IPS DF 4.7 (cell line): ENCODE data around the gene RAD51AP1.
"Not testable (repeated sequence)": the region's sequence is repeated elsewhere in the genome, so short reads cannot be mapped to it uniquely, and the experiment has no call there.

Experiments
- DNase-seq: peaks from one replicate; pipeline ENCODE4 v3.0.0-alpha.2; 2013; ENCODE audit warnings: low spot score; ENCODE audit errors: extremely low read depth

RAD51AP1 gene, protein sequence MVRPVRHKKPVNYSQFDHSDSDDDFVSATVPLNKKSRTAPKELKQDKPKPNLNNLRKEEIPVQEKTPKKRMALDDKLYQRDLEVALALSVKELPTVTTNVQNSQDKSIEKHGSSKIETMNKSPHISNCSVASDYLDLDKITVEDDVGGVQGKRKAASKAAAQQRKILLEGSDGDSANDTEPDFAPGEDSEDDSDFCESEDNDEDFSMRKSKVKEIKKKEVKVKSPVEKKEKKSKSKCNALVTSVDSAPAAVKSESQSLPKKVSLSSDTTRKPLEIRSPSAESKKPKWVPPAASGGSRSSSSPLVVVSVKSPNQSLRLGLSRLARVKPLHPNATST

DNA sequence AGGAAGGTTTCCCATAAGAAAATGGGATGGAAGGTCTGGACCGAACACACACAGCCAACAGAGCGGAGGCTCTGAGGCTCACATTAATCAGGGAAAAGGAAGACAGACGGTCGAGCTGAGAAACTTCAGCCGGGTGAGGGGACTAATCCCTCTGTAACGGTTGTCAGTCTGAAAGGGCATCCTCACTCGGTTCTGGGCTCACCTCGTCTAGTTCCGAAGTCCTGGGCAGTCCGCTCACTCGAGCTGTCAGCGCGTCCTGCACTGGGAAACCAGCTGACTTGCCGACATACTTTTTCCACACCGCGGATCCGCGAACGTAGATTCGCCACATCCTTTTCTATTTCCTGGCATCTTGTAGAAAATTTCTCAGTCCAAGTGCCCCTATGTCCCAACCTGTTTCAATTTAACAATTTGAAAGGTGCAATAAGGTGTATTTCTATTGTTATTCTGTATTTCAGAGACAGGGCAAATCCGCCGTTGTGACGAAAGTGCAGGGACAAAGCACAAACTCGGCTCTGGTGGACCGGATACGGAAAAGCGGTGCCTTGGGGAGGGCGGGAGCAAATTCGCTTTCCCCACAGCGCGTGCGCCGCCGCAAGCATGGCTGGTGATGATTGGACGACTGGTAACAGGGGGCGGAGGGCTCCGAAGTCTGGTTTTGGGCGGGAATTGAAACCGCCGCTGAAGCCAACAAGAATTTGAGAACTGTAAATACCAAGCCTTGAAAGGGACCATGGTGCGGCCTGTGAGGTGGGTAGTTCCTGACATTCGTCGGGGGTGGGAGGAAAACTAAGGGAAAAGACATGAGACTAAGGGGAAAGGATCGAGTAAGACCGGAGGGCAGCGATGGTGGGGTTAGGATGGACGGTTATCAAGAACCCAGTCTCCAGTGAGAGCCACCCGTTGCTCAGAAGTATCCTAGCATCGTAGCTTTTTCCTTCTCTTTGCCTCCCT is at the start of gene RAD51AP1:
Gene RAD51AP1, plus strand, starts transcription at position 684 of the 954 bp plus-strand sequence. Its CDS starts 50 bp downstream, at position 734.
- DNase-seq = peak; percentile 96

DNA sequence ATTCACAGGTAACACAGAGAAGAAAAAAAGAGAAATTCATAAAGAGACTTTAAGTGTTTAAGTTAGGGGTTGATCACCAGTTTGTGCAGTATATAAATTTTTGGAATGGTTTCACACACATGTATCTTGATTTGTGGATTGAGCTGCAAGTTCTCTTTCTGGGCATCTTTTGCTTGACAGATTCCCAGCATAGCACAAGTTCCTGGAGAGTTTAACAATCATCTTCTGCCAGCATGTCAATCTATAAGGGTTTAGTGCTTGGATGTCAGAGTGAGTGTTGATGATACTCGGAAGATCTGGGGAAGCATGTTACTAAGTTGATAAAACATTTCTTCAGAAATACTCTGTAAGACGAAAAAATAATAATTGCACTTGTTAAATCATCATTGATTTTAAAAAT is 49.1 kb upstream of the RAD51AP1 start:
- no peak for DNase-seq

DNA sequence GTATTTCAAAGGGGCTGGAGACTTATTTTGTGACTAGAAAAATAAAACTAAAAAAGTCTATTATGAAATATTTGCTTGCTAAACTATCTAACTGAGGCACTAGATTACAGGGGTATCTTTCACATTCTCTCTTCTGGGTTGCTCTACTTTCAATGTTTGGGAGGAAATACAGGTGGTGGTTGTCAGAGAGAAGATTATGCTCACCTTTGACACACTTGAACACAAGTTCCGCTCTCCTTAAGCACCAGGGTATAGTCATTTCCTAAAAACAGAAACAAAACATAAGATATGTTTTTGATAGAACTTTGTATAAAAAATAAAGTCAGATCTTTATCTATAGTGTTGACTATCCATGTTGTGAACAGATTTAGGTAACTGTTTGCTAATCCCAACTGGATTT is 47.7 kb upstream of the RAD51AP1 start:
- DNase-seq = no peak

DNA sequence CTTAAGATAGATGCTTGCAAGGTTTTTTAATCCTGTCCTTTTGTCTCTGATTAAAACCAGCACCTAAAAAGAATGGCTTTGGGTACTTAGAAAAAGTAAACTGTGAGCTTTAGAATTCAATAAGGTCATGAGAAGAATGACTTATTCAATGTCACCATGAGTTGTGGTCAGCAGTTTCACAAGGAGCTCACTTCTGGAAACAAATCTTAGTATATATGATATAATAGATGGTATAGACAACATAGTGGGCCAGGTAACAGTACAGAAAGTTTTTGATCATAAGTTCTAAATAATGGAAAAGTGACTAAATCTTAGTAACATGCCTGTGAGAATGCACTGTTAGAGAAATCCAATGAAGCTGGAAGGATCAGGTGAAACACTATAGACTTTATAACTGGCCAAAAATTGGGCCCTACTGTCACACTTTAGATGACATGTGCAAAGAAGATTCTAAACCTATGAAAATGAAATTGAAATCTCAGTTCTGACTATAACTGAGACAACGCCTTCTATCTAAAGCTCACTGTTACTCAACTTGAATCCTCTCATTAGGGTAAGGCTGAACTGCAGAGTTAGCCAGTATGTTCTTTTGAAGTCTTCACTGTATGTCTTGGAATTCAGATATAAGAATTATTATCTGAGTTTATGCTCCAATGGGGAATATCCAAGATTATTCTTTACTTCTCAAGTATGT is 42.4 kb upstream of the RAD51AP1 start:
- no peak for DNase-seq

DNA sequence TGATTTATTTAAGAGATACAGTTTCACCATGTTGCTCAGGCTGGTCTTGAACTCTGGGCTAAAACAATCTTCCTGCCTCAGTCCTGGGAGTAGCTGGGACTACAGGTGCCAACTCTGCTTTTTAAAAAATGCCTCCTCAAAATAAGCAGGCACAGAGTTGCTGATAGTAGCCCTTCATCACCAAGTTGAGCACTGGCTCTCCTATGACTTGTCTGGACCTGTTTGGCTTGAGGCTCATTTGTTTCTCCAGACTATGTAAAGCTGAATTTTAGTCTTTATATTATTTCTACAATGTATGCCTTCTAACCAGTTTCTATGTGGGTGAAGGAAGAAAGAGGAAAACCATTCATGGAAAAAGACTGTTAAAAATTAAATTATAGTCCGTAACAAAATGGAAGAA is 39.5 kb upstream of the RAD51AP1 start:
- DNase-seq = no peak

DNA sequence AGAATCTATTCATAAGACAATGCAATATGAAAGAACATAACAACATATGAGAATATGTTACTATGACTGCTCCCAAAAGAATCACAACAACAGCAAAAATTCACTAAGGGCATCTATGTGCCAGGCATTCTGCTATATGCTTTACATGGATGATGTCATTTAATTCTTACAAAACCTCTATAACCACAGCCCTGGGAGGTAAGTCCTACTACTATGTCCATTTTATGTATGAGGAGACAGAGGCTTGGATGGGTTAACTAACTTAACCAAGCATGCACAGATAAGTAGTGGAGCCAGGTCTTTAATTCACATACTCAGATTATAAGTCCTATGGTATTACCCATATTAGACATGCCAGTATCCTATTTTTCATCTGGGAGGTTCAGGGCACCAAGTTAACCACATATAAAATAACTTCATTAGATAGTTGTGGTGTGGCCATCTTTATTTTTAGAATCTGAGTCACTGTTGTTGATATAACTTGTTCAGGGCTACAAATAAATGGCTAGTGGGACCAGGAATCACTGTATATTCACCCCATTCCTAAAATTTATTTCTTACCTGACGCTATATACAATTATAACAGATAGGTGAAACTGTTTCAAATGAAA is 33.2 kb upstream of the RAD51AP1 start:
- DNase-seq = no peak

DNA sequence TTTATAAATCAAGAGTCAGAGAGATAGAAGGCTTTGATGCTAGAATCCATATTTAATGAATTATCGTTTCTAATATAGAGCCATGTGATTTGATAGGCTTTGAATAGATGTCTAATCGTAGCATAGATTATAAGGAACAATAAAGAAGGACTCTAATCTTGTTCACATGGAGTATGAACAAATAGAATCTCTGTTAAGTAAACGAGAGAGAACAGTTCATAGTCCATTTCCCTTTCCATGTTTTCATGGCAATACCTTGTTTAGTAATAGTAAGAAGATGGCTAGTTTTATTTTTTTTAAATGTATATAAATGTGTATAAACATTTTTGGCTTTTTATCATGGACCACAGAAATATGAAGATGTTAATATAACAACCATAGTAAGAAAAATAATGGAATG is 32.3 kb upstream of the RAD51AP1 start:
- DNase-seq = no peak

DNA sequence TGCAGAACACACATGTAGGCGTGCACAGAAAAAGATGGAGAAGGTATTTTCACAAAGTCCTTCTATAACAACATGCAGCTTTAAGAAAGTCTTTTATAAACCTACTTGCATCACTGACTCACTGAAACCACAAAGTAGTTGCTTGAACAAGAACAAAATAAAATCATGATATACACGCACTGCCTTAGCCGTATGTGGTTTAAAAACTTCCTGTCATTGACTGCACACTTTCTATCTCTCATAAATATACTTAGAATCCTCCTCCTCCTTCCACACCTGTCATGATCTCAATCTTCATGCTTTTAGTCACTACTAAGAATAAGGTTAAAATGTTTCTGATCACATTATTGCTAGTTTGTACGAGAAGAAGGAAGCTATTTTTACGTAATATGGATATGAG is 31.8 kb upstream of the RAD51AP1 start:
- DNase-seq = no peak

DNA sequence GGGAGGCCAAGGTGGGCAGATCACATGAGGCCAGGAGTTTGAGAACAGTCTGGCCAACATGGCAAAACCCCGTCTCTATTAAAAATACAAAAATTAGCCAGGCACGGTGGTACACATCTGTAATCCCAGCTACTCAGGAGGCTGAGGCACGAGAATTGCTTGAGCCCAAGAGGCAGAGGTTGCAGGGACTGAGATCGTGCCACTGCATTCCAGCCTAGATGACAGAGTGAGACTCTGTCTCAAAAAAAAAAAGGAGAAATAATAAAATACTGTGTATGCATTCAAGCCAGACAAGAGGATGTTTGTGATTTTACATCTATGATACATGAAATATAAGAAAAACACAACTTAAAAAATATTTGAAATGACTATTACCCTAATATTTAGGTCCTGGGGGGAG is 30.2 kb upstream of the RAD51AP1 start:
- DNase-seq = not testable (repeated sequence)

DNA sequence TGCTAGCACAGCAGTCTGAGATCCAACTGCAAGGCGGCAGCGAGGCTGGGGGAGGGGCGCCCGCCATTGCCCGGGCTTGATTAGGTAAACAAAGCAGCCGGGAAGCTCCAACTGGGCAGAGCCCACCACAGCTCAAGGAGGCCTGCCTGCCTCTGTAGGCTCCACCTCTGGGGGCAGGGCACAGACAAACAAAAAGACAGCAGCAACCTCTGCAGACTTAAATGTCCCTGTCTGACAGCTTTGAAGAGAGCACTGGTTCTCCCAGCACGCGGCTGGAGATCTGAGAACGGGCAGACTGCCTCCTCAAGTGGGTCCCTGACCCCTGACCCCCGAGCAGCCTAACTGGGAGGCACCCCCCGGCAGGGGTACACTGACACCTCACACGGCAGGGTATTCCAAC is 29.4 kb upstream of the RAD51AP1 start:
- not testable (repeated sequence) for DNase-seq

DNA sequence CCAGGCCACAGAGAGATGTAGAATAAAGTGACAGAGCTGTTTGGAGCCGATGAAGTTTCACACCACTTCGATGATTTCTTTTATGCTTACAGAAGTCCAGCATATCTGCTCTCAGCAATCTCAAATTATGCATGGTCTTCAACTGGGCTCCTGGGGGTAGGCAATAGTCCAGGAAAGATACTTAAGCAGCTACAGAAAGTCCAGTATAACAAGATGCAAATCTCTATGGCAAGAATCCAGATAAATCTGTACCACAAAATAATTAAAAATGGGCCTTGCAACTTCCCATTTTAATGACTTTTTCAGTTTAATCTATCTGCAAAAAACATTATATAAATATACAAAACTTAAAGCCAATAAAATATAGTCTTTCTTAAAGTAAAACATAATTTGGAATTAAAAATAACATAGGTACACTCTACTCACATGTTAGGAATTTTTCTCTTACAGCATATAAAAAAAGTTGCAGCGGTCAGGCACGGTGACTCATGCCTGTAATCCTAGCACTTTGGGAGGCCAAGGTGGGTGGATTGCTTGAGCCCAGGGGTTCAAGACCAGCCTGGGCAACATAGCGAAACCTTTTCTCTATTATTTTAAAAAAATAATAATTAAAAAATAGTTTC is 20.5 kb upstream of the RAD51AP1 start:
- DNase-seq = no peak

DNA sequence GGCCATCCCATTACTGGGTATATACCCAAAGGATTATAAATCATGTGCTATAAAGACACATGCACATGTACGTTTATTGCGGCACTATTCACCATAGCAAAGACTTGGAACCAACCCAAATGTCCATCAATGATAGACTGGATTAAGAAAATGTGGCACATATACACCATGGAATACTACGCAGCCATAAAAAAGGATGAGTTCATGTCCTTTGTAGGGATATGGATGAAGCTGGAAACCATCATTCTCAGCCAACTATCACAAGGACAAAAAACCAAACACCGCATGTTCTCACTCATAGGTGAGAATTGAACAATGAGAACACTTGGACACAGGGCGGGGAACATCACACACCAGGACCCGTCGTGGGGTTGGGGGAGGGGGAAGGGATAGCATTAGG is 15.2 kb upstream of the RAD51AP1 start:
- not testable (repeated sequence) for DNase-seq

DNA sequence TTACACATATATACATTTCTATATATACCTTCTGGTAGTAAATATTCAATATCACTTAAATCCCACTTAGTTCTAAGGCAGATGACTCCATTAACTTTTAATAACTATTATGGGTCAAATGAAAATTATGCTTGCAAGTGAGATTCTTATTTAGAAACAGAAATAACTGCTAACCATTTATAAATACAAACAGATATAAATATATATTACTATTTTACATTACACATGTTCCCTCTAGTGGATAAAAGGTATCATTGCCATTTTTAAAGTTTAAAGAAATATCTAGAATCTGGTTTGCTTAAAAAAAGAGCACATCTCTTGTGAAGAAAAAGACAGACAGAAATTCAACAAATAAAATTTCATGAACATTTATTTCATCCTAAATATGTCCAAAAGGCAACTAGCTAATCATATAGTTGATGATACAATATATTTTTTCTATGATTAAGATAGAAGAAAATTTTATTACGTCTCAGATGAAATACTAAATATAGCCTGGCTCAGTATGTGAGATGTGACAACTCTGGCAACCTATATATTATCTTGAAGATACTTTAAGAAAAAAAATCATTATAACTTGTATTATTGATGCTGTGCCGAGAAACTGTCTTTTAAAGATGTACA is 11.7 kb upstream of the RAD51AP1 start:
- DNase-seq = no peak

DNA sequence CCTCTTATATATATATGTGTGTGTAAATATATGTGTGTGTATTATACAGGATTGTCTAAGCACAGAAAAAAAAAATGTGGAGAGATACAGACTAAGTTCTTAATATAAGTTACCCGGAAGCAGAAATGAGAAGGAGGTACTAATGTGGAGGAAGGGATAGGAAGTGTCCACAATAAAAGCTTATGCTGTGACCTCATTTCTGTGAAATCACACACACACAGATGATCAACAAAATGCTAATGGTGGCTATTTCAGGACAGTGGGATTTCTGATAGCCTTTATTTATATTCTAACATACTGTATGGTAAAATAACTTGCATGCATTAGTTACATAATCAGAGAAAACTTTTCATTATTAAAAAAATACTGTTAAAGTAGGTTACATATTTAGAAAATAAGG is 8.5 kb upstream of the RAD51AP1 start:
- DNase-seq = no peak

DNA sequence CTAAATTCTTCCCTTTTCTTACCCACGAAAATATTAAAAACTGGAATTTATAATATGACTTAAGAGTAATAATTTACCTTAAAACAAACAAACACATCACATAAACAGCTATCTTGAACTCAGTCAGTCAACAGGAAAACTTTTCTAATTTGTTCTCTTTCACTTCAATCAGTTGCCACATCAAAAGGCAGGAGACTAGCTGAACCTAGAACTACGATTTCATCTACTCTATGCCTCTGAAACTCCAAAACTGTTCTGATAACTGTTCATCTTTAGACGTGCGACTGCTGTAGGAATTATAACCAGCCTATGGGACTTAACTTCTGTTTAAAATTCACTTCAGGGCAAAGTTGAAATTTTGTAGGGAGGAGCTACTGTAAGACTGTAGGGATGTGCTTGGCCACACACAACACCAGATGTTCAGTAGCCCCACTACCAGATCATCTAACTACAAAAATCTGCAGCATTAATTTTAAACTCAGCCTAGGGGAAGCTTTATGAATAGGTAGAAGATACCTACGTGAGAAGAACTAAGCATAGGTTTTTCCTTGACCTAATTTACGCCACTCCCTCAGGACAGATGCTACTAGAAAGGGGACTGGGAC is 7.6 kb upstream of the RAD51AP1 start:
- DNase-seq = no peak

DNA sequence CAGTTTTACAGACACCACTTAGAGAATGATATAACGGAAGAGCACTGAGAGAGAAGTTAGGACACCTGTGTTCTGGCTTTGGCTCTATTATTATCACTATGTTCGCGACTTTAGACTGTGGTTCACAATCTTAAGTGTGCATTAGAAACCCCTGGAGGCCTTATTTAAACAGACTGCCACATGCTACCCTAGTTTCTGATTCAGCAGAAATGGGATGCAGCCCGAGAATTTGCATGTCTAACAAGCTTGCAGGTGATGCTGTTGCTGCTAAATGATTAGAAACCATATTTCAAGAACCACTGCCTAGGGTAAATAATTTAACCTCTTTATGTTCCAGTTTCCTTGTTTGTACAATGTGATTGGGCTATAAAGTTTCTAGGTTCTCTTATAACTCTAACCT is 3.6 kb upstream of the RAD51AP1 start:
- no peak for DNase-seq

DNA sequence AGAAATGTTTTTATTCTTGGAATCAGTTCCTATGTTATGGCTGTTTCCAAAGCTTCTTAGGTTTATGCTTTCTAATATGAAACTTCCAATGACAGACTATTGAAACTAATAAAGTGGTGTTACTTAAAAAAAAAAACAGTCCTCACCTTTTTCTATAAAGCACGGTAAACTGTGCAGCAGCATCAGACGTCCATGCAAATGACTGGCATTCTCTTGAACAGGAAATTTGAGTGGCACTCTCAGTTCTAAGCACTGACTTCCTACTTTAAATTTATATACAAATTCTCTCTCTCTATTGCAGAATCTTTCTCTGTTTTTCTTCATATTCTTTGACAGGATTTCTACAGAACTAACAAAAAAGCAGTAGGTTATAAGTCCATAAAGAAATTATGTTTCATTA is 2.8 kb upstream of the RAD51AP1 start:
- no peak for DNase-seq

DNA sequence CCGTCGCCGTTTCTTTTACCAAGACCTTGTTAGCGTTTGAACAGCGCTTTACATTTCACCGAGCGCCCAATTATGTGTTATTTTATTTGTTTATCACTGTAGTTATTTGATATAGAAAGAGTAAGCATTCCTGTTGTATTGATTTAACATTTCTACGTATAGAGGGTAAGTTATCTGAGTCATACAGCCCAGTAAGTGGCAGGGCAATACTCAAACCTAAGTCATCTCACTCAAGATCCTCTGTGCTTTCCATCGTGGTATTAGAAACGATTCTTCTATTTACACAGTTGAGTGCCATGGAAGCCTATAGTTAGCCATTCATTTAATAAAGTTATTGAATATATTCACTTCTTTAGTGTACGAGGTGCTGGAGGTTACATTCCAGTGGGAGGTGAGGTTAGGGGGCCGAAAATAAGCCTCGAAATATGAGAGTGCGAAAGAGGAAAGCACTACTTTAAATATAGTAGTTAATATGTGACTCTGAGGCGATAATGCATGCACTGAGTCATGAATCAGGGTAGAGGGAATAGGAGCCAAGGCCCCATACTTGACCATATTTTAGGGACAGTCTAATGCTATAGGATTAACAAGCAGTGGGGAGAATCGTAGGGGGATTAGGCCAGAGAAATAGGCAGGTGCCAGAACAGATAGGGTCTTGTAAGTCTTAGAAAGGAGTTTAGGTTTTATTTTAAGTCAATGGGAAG is 629 bp downstream of the RAD51AP1 start:
- DNase-seq = no peak

DNA sequence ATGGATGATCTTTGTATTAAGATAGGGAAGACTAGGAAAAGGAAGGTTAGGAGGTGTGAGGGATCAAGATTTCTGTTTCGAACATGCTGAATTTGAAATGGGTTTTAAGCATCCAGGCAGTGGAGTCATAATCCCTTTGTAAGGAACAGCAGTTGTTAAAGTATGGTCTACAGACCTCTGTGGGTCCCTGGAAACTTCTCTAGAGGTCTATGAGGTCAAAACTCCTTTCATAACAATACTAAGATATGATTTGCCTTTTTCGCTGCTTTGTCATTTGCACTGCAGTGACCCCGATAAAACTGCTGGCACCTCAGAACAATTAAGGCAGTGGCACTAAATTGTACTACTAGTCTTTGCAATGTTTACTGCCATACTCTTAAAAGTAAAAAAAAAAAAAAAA is 1.5 kb downstream of the RAD51AP1 start:
- no peak for DNase-seq

DNA sequence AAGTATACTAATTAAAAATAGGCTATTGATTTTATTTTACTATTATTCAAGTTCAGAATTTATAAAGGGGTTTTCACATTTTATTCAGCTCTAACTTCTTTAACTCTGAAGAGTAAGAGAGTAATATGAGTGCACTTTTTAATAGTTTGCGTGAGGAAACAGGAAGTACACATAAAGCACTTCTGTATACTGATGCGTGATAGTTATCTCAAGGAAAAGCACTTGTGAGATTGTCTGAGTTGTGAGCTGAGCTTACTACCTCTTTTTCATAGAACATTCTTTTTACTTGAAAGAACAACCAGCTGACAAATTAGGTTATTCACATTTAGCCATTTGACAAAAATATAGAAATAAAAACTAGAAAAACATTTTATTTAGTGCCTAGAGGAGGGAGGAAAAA is 1.9 kb downstream of the RAD51AP1 start:
- no peak for DNase-seq
